ENCODE results near the gene FTO. TPM values are rescaled to one million over a fixed set of nuclear protein-coding genes. Genes with fewer than 3 reads are reported as not detected.

FTO gene
- total and polyA plus RNA-seq, 2 experiments from 2014 or later = 46.8 to 77.7 TPM

DNA sequence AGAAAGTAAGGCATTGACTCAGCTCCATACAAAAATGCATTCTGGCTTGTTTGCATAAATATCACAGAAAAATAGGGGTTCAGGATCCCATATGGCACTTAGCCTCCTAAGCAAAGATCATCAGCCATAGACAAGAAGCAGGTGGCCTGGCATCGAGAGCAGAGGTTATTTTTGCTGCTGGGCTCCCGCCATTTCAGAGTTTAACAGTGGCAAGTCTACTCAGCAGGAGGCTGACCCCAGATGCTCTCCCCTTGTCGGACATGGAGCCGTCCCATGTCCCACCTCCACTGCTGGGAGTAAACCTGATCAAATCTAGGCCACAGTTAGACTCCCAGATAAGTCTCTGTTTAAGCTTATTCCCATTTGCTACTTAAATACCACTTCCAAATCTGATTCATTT is 269.1 kb downstream of the FTO start:
- Histone ChIP-seq H3K4me2 (no peak overlapping the region), H3K27ac (no peak overlapping the region), H4K20me1 (ENCODE audit: insufficient read depth, poor library complexity, severe bottlenecking) (no peaks in the 10 kb centered on the region), H3K27me3 (no peaks in the 10 kb centered on the region), H2AFZ (no peak overlapping the region), H3K79me2 (no peaks in the 10 kb centered on the region), H3K4me3 (no peak overlapping the region), H3K4me1 (ENCODE audit: insufficient read depth) (no peaks in the 10 kb centered on the region), H3K36me3 (replicated peaks; ENCODE audit: insufficient read depth, low read depth) (no peaks in the 10 kb centered on the region), H3K9me2 (replicated peaks; ENCODE audit: insufficient read depth) (no peaks in the 10 kb centered on the region), H3K9me3 (ENCODE audit: low read depth) (no peaks in the 10 kb centered on the region)
- DNase-seq (ENCODE audit: low spot score) = no peak
- TF ChIP-seq EZH2phosphoT487 (IDR thresholded peaks at IDR 0.05; ENCODE audit: low read depth, severe bottlenecking, unreplicated experiment) (no peak), EZH2 (IDR thresholded peaks at IDR 0.05; ENCODE audit: borderline replicate concordance) (no peak)
- TF ChIP-seq, protein P1, sequence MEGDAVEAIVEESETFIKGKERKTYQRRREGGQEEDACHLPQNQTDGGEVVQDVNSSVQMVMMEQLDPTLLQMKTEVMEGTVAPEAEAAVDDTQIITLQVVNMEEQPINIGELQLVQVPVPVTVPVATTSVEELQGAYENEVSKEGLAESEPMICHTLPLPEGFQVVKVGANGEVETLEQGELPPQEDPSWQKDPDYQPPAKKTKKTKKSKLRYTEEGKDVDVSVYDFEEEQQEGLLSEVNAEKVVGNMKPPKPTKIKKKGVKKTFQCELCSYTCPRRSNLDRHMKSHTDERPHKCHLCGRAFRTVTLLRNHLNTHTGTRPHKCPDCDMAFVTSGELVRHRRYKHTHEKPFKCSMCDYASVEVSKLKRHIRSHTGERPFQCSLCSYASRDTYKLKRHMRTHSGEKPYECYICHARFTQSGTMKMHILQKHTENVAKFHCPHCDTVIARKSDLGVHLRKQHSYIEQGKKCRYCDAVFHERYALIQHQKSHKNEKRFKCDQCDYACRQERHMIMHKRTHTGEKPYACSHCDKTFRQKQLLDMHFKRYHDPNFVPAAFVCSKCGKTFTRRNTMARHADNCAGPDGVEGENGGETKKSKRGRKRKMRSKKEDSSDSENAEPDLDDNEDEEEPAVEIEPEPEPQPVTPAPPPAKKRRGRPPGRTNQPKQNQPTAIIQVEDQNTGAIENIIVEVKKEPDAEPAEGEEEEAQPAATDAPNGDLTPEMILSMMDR (IDR thresholded peaks at IDR 0.05; ENCODE audit: poor library complexity) = no peak
- WGBS (ENCODE audit: low lambda C conversion rate, missing lambda C conversion rate) = 97% methylated on average over 4 of the region's 4 CpGs

DNA sequence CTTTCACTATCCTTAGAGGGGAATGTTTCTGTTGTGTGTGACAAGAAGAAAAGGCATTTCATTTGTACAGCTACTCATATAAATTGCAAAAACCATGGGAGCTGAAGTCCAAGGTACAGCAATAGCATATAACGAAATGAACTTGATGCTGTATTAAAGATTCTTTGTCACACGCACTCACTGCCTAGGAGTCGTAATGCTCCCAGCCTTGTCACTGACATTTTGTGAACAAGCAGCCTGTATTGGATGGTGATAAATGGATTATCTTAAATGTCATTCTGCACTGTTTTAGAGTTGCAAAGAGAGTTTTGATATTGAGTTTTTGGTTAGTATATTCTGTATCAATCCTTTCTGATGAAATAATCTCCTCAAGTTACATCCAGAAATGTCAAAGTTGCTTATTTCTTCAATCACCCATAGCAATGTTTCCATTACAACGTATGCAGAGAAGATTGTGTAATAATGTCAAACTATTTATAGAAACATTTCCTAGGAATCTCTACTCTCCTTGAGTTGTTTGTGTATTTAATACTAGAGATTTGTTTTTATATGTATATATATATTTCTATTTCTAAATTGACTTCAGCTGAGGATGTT is 270.6 kb downstream of the FTO start:
- H3K9me2 ChIP-seq (replicated peaks; ENCODE audit: insufficient read depth) = no peaks in the 10 kb centered on the region
- no peak for DNase-seq (ENCODE audit: low spot score)
- H3K27me3 ChIP-seq = no peaks in the 10 kb centered on the region
- H3K9me3 ChIP-seq (ENCODE audit: low read depth) = no peaks in the 10 kb centered on the region
- H3K27ac ChIP-seq = no peak overlapping the region
- no peaks in the 10 kb centered on the region for H4K20me1 ChIP-seq (ENCODE audit: insufficient read depth, poor library complexity, severe bottlenecking)
- TF ChIP-seq EZH2phosphoT487 (IDR thresholded peaks at IDR 0.05; ENCODE audit: low read depth, severe bottlenecking, unreplicated experiment) = no peak
- H3K36me3 ChIP-seq (replicated peaks; ENCODE audit: insufficient read depth, low read depth) = no peaks in the 10 kb centered on the region
- H2AFZ ChIP-seq = no peak overlapping the region
- 74% methylated on average over 4 of the region's 4 CpGs for WGBS (ENCODE audit: low lambda C conversion rate, missing lambda C conversion rate)
- H3K4me2 ChIP-seq = no peak overlapping the region
- H3K79me2 ChIP-seq = no peaks in the 10 kb centered on the region
- no peaks in the 10 kb centered on the region for H3K4me1 ChIP-seq (ENCODE audit: insufficient read depth)
- H3K4me3 ChIP-seq = no peak overlapping the region

DNA sequence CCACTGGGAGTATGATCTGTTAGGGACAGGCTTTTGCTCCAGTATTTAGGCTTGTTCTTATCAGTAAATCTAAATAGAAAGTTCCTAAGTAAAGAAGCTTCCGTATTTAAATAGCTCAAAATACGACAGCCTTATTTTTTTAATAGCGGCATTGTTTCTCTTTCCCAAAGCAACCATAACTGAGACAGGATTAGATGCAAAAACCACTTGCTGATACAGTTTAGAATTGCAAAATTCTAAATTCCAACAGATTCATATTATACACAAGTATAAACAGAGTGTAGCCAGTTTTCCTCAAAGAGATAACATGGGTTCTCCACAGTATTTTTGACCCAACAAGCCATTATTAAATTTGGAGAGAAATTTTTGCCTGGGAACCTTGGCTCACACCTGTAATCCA is 276.7 kb downstream of the FTO start:
- Histone ChIP-seq H3K4me2 (no peak overlapping the region), H3K9me3 (ENCODE audit: low read depth) (no peaks in the 10 kb centered on the region), H3K79me2 (no peaks in the 10 kb centered on the region), H2AFZ (no peak overlapping the region), H3K9me2 (replicated peaks; ENCODE audit: insufficient read depth) (no peaks in the 10 kb centered on the region), H3K36me3 (replicated peaks; ENCODE audit: insufficient read depth, low read depth) (no peaks in the 10 kb centered on the region), H3K27me3 (no peaks in the 10 kb centered on the region), H4K20me1 (ENCODE audit: insufficient read depth, poor library complexity, severe bottlenecking) (no peaks in the 10 kb centered on the region), H3K4me3 (no peak overlapping the region), H3K27ac (no peak overlapping the region), H3K4me1 (ENCODE audit: insufficient read depth) (no peaks in the 10 kb centered on the region)
- no peak for DNase-seq (ENCODE audit: low spot score)
- TF ChIP-seq EZH2 (IDR thresholded peaks at IDR 0.05; ENCODE audit: borderline replicate concordance) = no peak
- TF ChIP-seq, protein P1 (IDR thresholded peaks at IDR 0.05; ENCODE audit: poor library complexity) = no peak
- no peak for TF ChIP-seq EZH2phosphoT487 (IDR thresholded peaks at IDR 0.05; ENCODE audit: low read depth, severe bottlenecking, unreplicated experiment)
- WGBS (ENCODE audit: low lambda C conversion rate, missing lambda C conversion rate) = 77% methylated on average over 3 of the region's 3 CpGs

DNA sequence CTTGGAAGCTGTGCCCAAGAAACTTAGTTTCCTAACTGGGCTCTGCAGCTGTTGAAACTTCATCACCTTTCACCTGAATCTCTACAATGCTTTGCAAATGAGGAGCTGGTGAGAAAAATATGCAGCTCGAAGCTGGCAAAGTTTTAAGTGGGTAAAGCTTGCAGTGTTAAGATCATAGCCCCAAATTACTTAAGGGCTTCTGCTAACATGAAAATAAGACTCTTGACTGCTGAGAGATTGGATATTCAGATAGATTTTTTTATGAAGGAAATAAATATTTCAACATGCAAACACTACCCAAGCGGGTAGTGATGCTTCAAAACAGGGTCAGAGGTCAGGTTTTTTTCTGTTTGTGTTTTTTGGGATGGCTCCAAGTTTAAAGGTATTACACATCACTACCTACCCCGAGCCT is 278.7 kb downstream of the FTO start:
- Histone ChIP-seq H3K27ac (no peak overlapping the region), H3K9me2 (replicated peaks; ENCODE audit: insufficient read depth) (no peaks in the 10 kb centered on the region), H3K36me3 (replicated peaks; ENCODE audit: insufficient read depth, low read depth) (no peaks in the 10 kb centered on the region), H3K9me3 (ENCODE audit: low read depth) (no peaks in the 10 kb centered on the region), H3K4me1 (ENCODE audit: insufficient read depth) (no peaks in the 10 kb centered on the region), H3K27me3 (no peaks in the 10 kb centered on the region), H4K20me1 (ENCODE audit: insufficient read depth, poor library complexity, severe bottlenecking) (no peaks in the 10 kb centered on the region), H3K4me2 (no peak overlapping the region), H3K79me2 (no peaks in the 10 kb centered on the region), H3K4me3 (no peak overlapping the region), H2AFZ (no peak overlapping the region)
- no peak for DNase-seq (ENCODE audit: low spot score)
- 80% methylated on average over 3 of the region's 3 CpGs for WGBS (ENCODE audit: low lambda C conversion rate, missing lambda C conversion rate)
- TF ChIP-seq, protein P1 (IDR thresholded peaks at IDR 0.05; ENCODE audit: poor library complexity) = no peak
- TF ChIP-seq EZH2 (IDR thresholded peaks at IDR 0.05; ENCODE audit: borderline replicate concordance) (no peak), EZH2phosphoT487 (IDR thresholded peaks at IDR 0.05; ENCODE audit: low read depth, severe bottlenecking, unreplicated experiment) (no peak)

Measured in hepatocyte (in vitro differentiated cells).